Fibroblast of villous mesenchyme (primary cell): ENCODE results near the gene MRPS10. TPM values are rescaled to one million over a fixed set of nuclear protein-coding genes. Genes with fewer than 3 reads are reported as not detected.

Experiments
- DNase-seq: peaks from one replicate; pipeline ENCODE4 v3.0.0-alpha.2; 2010; ENCODE audit warnings: low read depth
- H3K4me3 ChIP-seq: 2 replicates; pipeline ENCODE4 v1.5.1; 2011; ENCODE audit warnings: low read depth, mild to moderate bottlenecking, low read length
- CTCF ChIP-seq: IDR thresholded peaks from 2 replicates; pipeline ENCODE4 v1.5.1; 2012; ENCODE audit warnings: low read depth, mild to moderate bottlenecking, low read length; ENCODE audit not compliant: insufficient read depth
- total RNA-seq: library from RNA; depleted of rRNA; stranded (reverse); fragments of >200 nt; gene quantifications from 2 replicates; pipeline ENCODE4 v1.2.3, GENCODE V29; 2012

MRPS10 gene
- total RNA-seq, 1 donor: 66.5 TPM

GRCh38 chr6:42168650-42169049 is 49.0 kb downstream of the MRPS10 start:
- DNase-seq: no peak
- H3K4me3 ChIP-seq: no peak overlapping the region
- TF ChIP-seq CTCF: peak; percentile 22

- no peak overlapping the region for H3K4me3 ChIP-seq
- peak; percentile 96 for TF ChIP-seq CTCF
- peak; percentile 73 for DNase-seq
Observed at GRCh38 chr6:42166444-42167141, 51.1 kb downstream of the MRPS10 start.

- TF ChIP-seq CTCF: no peak
- DNase-seq: peak; percentile 47
- H3K4me3 ChIP-seq: no peak overlapping the region
Observed at GRCh38 chr6:42165016-42165415, 52.6 kb downstream of the MRPS10 start.

GRCh38 chr6:42163981-42164380 is 53.7 kb downstream of the MRPS10 start:
- H3K4me3 ChIP-seq: no peak overlapping the region
- no peak for TF ChIP-seq CTCF
- DNase-seq: peak; percentile 34

GRCh38 chr6:42162812-42163211 is 54.8 kb downstream of the MRPS10 start:
- no peak for DNase-seq
- no peak for TF ChIP-seq CTCF

GRCh38 chr6:42162384-42162783 is 55.3 kb downstream of the MRPS10 start:
- H3K4me3 ChIP-seq: no peak overlapping the region
- TF ChIP-seq CTCF: no peak
- no peak for DNase-seq

More at GRCh38 chr6:42162812-42163211, 54.8 kb downstream of the MRPS10 start:
- H3K4me3 ChIP-seq: no peak overlapping the region

- no peak for TF ChIP-seq CTCF
- no peak for DNase-seq
- no peak overlapping the region for H3K4me3 ChIP-seq
Observed at GRCh38 chr6:42159431-42160024, 58.1 kb downstream of the MRPS10 start.
